HCT116 (cell line): ENCODE measurements around the gene ATXN1. TPM values are rescaled to one million over a fixed set of nuclear protein-coding genes. Genes with fewer than 3 reads are reported as not detected.

Experiments
- ATAC-seq: fragments of 200-7000 bp; cut with Tn5 transposase; 2 replicates; pipeline ENCODE4 v1.9.1; 2020; ENCODE audit warnings: mild to moderate bottlenecking, moderate library complexity
- BruUV-seq: library from RNA; stranded (reverse); fragments of 400-500 nt; replicated peaks from 2 replicates; lab custom pipeline; 2021; lab: Mats Ljungman, UMichigan
- CTCF ChIA-PET: fragments of 300-600 bp; sonication (Branson Sonifier 250); formaldehyde crosslinking; loops from one replicate; lab custom pipeline; 2021; ENCODE audit warnings: antibody characterized with exemption; lab: Charles Lee
- POLR2A ChIA-PET: fragments of 300-600, 350-600 bp; sonication (Branson Sonifier 250); formaldehyde crosslinking; loops from one replicate; lab custom pipeline; 2021; ENCODE audit warnings: antibody characterized with exemption; lab: Charles Lee
- RAD21 ChIA-PET, 2 experiments: fragments of 300-600 bp; sonication (Branson Sonifier 250); formaldehyde crosslinking; loops; one replicate each; lab custom pipeline; 2023; ENCODE audit warnings: low total read pairs in 2 of 2; ENCODE audit not compliant: uncharacterized antibody in 2 of 2, unreplicated experiment in 2 of 2, low non-redundant PET in 1 of 2; lab: Charles Lee
- DNase-seq: peaks from one replicate; pipeline ENCODE4 v3.0.0-alpha.2; 2010; ENCODE audit warnings: low read depth, low spot score
- H2AFZ ChIP-seq: fragments of 200-600 bp; shearing (Covaris generic), sonication (generic); 2 replicates; pipeline ENCODE4 v1.6.1; 2017; ENCODE audit warnings: low read depth, mixed run types, mixed read lengths, antibody characterized with exemption, low read length; ENCODE audit not compliant: poor library complexity, severe bottlenecking
- H3K27ac ChIP-seq: 2 replicates; pipeline ENCODE4 v1.5.1; 2012; ENCODE audit warnings: low read depth, low read length
- H3K27me3 ChIP-seq: fragments of 200-600 bp; sonication (generic); 2 replicates; pipeline ENCODE4 v1.6.1; 2016; ENCODE audit warnings: mixed run types, low read length, mixed read lengths; ENCODE audit not compliant: insufficient read depth
- H3K36me3 ChIP-seq, 2 experiments: fragments of 200-500 bp in 1 of 2; fragments of 200-600 bp in 1 of 2; sonication (Bioruptor generic) in 1 of 2; sonication (generic) in 1 of 2; 2 replicates each; pipeline versions ENCODE4 v1.5.1 to v1.6.1; 2014 to 2016; ENCODE audit warnings: low read length in 2 of 2, inconsistent platforms in 1 of 2, mixed read lengths in 1 of 2, mixed run types in 1 of 2; ENCODE audit not compliant: insufficient read depth in 2 of 2, control insufficient read depth in 1 of 2
- H3K4me1 ChIP-seq, 2 experiments: fragments of 200-600 bp in 1 of 2; sonication (generic) in 1 of 2; 2 replicates each; pipeline versions ENCODE4 v1.5.1 to v1.6.1; 2012 to 2017; ENCODE audit warnings: low read length in 2 of 2, inconsistent platforms in 1 of 2, mild to moderate bottlenecking in 1 of 2, mixed read lengths in 1 of 2, mixed run types in 1 of 2, moderate library complexity in 1 of 2; ENCODE audit not compliant: insufficient read depth in 2 of 2, control insufficient read depth in 1 of 2
- H3K4me2 ChIP-seq: fragments of 200-600 bp; sonication (generic); 2 replicates; pipeline ENCODE4 v1.6.1; 2017; ENCODE audit warnings: mixed run types, low read length, mixed read lengths
- H3K4me3 ChIP-seq, 2 experiments: fragments of 200-600 bp in 1 of 2; sonication (generic) in 1 of 2; replicated peaks in 1 of 2; 2 replicates each; pipeline ENCODE4 v1.5.1; 2011 to 2016; ENCODE audit warnings: low read length in 2 of 2, control low read depth in 1 of 2, low read depth in 1 of 2, mild to moderate bottlenecking in 1 of 2, mixed read lengths in 1 of 2, mixed run types in 1 of 2
- H3K79me2 ChIP-seq: fragments of 200-600 bp; sonication (generic); 2 replicates; pipeline ENCODE4 v1.6.1; 2017; ENCODE audit warnings: mild to moderate bottlenecking, mixed run types, low read length, moderate library complexity, mixed read lengths; ENCODE audit not compliant: insufficient read depth
- H3K9ac ChIP-seq: fragments of 200-600 bp; sonication (generic); 2 replicates; pipeline ENCODE4 v1.6.1; 2016; ENCODE audit warnings: low read length, mixed read lengths
- H3K9me2 ChIP-seq: fragments of 200-600 bp; sonication (generic), shearing (Covaris generic); 2 replicates; pipeline ENCODE4 v1.6.1; 2017; ENCODE audit warnings: mixed run types, mild to moderate bottlenecking, moderate library complexity; ENCODE audit not compliant: insufficient read depth
- H3K9me3 ChIP-seq, 2 experiments: fragments of 200-500 bp in 1 of 2; fragments of 200-600 bp in 1 of 2; sonication (Bioruptor generic) in 1 of 2; sonication (generic) in 1 of 2; 2 replicates each; pipeline ENCODE4 v1.6.1; 2014 to 2017; ENCODE audit warnings: low read length in 2 of 2, mixed read lengths in 2 of 2, inconsistent platforms in 1 of 2, low read depth in 1 of 2, mild to moderate bottlenecking in 1 of 2, mixed run types in 1 of 2, moderate library complexity in 1 of 2; ENCODE audit not compliant: control insufficient read depth in 1 of 2, insufficient read depth in 1 of 2
- H4K20me1 ChIP-seq: fragments of 200-600 bp; sonication (generic), shearing (Covaris generic); 2 replicates; pipeline ENCODE4 v1.6.1; 2017; ENCODE audit warnings: mixed run types, mild to moderate bottlenecking, moderate library complexity; ENCODE audit not compliant: insufficient read depth
- ATF3 ChIP-seq: IDR thresholded peaks from 2 replicates; pipeline ENCODE4 v1.6.1; 2012
- EZH2 ChIP-seq: fragments of 200-600 bp; sonication (generic); IDR thresholded peaks from 2 replicates; pipeline ENCODE4 v1.6.1; 2017; ENCODE audit warnings: antibody characterized with exemption, mixed run types
- MAX ChIP-seq: IDR thresholded peaks from 2 replicates; pipeline ENCODE4 v1.6.1; 2012
- POLR2AphosphoS5 ChIP-seq: IDR thresholded peaks from 2 replicates; pipeline ENCODE4 v1.6.1; 2011; ENCODE audit warnings: mild to moderate bottlenecking, low read depth, low read length, moderate library complexity
- SIN3A ChIP-seq: IDR thresholded peaks from 2 replicates; pipeline ENCODE4 v1.6.1; 2012; ENCODE audit warnings: low read depth
- SP1 ChIP-seq: IDR thresholded peaks from 2 replicates; pipeline ENCODE4 v1.6.1; 2012; ENCODE audit warnings: low read depth
- TCF7L2 ChIP-seq: IDR thresholded peaks from 2 replicates; pipeline ENCODE4 v1.7.0; 2011; ENCODE audit warnings: borderline replicate concordance, inconsistent platforms; ENCODE audit not compliant: insufficient read depth, insufficient read length; ENCODE audit errors: extremely low read depth
- ZFX ChIP-seq: fragments of 450-650 bp; IDR thresholded peaks from 2 replicates; pipeline ENCODE4 v1.6.1; 2017
- ZNF274 ChIP-seq: fragments of 200-500 bp; sonication (Bioruptor generic); IDR thresholded peaks from 2 replicates; pipeline ENCODE4 v1.6.1; 2014; ENCODE audit warnings: mild to moderate bottlenecking, low read depth, low read length, inconsistent platforms
- intact Hi-C: fragments of 100-400 bp; cut with micrococcal nuclease; formaldehyde crosslinking; loops from 2 replicates; pipeline ENCODE4 v1.10.0; 2022
- total RNA-seq: library from RNA; stranded (reverse); gene quantifications from one replicate; pipeline ENCODE4 v1.2.1, GENCODE V29; 2021; ENCODE audit not compliant: unreplicated experiment

The ATXN1 gene
- total RNA-seq, 1 experiment from 2014 or later = 21.0 TPM

GRCh38 chr6:16285467-16286150 lies 475.7 kb downstream of the ATXN1 start (continued):
- no peak for TF ChIP-seq POLR2AphosphoS5
- no peak for TF ChIP-seq SP1
- TF ChIP-seq ZFX = no peak
- no peak for TF ChIP-seq ZNF274
- no peak for TF ChIP-seq MAX
- no peak for TF ChIP-seq SIN3A

GRCh38 chr6:16284472-16284871 lies 476.8 kb downstream of the ATXN1 start:
- Histone ChIP-seq H3K4me3 (no peak overlapping the region), H3K27ac (no peak overlapping the region), H3K9me2 (no peaks in the 10 kb centered on the region), H3K27me3 (no peaks in the 10 kb centered on the region), H3K4me2 (no peak overlapping the region), H3K79me2 (no peaks in the 10 kb centered on the region), H3K9me3 (no peaks in the 10 kb centered on the region), H3K9ac (no peak overlapping the region), H2AFZ (no peak overlapping the region), H3K36me3 (no peaks in the 10 kb centered on the region), H4K20me1 (no peaks in the 10 kb centered on the region), H3K4me1 (no peaks in the 10 kb centered on the region)
- ChIA-PET CTCF (interaction anchor here (1.3 kb wide), 1 partner anchor 48 kb away, joined by 4 read pairs; no protein-coding TSS in a partner anchor), POLR2A (interaction anchor here (1.5 kb wide), 1 partner anchor 29 kb away, joined by 3 read pairs; no protein-coding TSS in a partner anchor), RAD21 (no interaction called here)
- ATAC-seq (no peak), DNase-seq (no peak)
- intact Hi-C loops = no loop called here
- BruUV-seq = no TSS peak
- TF ChIP-seq MAX = no peak
- no peak for TF ChIP-seq ATF3
- no peak for TF ChIP-seq TCF7L2
- no peak for TF ChIP-seq EZH2
